GM21381 (cell line): ENCODE measurements around the gene ASPG.

Experiments used
- ATAC-seq: cut with Tn5 transposase; IDR thresholded peaks from one replicate; pipeline ENCODE4 v1.9.1; 2021; ENCODE audit warnings: mild to moderate bottlenecking, moderate library complexity; ENCODE audit not compliant: unreplicated experiment

Gene ASPG

DNA sequence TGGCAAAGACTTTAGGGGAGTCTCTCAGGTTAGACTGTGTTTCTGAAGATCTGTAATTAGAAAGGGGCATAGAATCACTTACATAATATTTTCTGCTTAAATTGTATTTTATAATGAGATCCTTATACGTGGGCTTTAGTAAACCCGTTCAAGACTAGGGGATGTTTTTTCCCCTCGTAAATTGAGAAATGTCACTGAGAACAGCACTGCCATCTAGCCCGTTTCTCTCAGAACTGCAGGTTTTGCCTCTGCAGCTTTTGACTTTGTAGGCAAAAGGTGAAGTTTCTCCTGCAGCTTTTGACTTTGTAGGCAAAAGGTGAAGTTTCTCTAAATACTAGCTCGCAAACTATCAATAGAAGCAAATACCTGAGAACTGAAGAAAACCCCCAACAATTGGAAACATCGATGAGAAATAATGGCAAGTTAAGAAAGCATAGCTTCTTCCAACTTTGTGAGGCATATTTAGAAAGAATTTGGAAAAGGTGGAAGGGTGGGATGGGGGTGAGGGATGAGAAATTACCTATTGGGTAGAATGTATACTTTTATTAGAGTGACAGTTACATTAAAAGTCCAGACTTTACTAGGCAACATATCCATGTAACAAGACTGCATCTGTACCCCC is 9.9 kb upstream of the ASPG start:
- no peak for ATAC-seq

DNA sequence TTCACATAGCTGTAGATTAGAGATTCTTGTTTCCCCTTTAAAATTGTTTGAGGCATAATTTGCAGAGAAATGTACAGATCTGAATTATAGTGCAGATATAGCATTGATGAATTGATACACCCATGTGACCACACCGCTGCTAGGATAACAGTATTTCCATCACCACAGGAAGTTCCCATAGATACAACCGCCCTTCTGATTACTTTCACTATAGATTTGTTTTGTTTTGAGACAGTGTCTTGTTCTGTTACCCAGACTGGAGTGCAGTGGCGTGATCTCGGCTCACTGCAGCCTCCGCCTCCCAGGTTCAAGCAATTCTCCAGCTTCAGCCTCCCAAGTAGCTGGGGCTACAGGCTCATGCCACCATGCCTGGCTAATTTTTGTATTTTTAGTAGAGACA is 8.8 kb upstream of the ASPG start:
- no peak for ATAC-seq

DNA sequence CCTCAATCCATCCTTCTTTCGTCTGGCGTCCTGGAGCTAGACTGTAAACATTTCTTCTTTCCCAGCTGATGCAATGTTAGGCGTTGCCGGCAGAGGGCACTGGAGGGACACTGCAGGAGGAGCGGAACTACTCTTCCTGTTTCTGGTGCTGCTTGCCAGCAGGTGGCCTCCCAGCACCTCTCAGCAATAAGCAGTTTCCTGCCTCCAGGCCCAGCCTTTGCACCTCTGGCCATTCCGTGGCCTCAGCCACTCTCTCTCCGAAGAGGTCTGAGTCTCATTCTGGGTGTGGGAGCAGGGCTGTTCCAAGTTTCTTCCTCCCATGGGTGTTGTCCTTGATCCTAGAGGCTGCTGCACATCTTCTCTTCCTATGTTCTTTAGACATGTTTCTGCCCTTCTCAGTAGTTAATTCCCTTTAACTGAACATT is 7.5 kb upstream of the ASPG start:
- ATAC-seq = peak; percentile 93

DNA sequence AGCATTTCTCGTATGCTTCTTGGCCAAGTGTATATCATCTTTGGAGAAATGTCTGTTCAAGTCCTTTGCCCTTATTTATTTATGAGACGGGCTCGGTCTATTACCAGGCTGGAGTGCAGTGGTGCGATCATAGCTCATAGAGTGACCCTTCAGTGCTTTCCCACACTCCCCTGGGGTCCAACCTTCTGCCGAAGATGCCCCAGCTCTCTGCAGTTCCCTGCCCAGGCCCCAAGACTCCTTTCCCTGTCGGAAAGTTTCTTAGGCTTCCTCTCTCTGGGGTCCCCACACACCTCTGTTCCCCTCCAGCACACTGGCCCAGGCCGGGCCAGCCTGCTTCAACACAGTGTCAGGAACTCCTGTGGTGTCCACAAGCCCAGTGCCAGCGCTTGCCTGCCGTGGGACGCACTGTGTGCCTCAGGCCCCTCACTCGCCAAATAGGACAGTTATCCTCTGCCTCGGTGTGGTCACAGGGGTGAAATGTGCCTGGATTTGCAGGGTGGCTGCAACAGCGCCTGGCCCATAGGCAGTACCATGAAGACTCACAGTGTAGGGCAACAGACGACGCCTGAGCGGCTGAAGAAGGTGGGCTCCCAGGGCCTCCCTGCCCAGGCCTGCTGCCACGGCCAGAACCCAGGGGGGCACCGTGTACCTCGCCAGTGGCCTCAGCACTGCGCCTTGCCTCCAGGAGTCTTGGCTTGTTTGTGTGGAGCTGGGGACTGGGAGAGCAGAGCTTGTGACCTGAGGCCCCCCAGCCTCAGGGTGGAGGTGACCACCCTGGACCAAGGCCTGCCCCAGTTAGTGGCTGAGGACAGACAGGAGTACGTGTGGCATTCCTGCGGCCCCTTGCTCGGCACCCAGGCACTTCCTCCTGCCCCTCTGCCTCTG is 4.9 kb upstream of the ASPG start:
- ATAC-seq = no peak

DNA sequence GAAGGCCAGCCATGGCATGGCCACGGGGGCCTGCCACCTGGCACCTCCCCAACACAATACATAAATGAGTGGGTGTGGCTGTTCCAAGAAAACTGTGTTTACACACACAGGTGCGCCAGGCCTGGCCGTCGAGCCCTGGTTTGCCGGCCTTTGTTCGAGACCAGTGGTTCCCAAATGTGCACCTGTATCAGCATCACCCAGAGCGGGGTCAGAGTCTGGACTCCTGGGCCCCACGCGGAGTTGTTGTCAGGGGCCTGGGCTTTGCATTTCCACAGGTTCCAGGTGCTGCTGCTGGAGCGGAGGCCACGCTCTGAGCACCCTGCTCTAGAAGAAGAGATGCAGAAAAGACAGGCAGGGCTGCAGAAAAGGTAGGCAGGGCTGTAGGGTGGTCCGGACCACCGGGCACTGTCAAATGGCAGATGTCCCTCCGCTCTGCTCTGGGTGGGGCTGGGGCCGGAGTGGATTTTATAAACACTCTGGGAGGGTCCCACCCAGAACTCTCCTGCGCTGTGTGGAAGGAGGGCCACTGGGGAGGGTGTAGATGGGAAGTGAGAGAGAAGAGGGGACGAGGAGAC is 4.2 kb upstream of the ASPG start:
- ATAC-seq = no peak

DNA sequence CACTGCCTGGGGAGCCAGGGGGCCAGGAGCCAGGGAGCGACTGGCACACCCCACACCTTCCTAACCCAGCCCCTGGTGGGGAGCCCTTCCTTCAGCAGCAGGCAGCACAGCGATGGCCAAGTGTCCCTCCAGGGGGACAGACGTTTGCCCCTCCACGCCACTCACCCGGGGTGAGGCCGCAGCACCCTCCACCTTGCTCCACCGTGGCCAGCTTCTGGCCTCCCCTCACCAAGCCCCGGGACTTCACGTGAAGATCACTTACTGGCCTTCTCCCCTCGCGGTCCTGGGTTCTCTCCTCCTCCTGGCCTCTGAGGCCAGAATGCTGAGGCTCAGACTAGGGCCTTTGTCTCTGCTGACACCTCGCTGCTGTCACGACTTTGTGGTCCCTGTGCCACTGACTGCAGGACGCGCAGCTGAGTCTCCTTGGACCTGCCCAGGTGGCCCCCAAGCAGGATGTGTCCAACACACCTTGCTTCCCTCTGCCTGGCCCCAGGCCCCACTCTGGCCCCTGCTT is 3.5 kb upstream of the ASPG start:
- ATAC-seq = no peak

DNA sequence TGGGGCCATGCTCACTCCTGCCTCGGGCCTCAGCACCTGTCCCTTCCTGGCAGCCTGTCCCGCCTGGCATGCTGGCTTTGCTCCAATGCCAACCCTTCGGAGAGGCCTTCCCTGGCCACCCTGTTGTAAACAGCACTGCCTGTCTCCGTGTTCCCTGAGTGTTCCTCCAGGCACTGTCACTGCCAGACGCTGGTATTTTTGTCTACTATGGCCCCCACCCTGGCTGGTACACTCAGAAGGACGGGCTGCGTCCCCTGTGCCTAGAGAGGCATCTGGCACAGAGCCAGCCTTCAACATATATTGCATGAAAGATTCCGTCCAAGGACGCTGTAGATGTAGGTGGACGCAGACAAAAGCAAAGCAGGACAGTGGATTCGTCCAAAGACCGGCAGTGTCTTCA is 2.7 kb upstream of the ASPG start:
- no peak for ATAC-seq

DNA sequence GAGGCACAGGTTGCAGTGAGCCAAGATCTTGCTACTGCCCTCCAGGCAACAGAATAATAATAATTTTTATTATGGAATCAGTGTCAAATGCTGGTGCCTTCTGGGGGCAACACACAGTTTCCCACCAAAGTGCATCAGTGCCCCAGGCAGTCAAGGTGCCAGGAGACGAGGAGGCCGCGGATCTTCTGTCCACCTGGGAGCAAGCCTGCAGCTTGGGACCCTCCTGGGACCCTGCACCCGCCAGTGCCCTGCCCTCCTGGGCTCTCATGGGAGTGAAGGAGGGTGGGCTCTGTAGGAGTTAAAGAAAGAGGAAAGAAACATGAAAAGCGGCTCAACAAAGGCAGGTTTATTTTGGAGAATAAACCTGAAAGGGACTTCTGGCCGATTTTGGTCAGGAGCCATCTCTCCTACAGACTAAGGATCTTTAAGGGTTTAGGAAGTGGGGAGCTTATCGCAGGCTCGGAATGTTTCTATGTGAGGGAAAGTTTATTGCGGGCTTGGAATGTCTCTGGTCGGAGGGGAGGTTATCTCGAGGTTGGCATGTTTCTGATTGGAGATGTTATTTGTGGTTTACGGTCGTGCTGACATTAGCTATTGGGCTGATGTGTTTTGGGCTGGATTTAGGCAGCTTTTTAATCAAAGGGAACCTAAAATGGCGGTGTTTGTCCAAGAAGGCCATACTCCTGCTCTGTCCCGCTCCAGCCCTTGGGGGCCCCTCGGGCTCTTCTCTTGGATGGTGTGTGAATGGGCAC is 1.1 kb upstream of the ASPG start:
- no peak for ATAC-seq

DNA sequence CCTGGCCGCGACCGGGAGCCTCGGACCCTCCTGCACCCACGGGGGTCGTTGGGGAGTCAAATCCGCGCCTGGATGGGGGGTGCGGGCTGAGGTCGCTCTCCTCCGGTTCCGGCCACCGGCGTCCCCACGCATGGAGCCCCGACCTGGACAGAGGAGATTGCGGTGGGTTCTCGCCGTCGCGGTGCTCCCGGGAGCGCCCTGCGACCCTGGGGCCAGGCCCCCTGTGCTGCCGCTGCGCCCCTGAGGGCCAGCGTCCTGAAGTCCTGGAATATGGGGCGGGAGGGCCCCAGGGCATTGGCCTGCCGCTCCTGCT is 345 bp downstream of the ASPG start:
- no peak for ATAC-seq

DNA sequence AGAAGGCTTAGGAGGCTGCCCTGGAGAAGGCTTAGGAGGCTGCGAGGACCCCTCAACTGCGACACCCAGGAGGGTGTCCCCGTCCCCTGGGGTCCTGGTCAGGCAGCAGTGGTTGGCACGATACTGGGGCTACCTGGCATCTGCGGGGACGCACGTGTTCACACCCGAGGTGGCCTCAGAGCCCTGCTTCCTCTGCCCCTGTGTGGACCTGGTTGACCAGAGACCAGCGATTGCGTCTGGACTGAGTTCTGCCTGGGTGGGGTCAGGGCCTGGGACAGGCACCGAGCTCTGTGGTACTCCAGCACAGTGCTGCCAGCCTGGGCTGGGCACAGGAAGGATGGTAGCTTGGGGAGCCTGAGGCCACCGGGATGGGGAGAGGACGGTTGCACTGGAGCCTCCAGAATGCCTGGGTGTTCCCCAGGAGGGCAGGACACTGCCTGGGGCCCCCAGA is 735 bp downstream of the ASPG start:
- no peak for ATAC-seq

DNA sequence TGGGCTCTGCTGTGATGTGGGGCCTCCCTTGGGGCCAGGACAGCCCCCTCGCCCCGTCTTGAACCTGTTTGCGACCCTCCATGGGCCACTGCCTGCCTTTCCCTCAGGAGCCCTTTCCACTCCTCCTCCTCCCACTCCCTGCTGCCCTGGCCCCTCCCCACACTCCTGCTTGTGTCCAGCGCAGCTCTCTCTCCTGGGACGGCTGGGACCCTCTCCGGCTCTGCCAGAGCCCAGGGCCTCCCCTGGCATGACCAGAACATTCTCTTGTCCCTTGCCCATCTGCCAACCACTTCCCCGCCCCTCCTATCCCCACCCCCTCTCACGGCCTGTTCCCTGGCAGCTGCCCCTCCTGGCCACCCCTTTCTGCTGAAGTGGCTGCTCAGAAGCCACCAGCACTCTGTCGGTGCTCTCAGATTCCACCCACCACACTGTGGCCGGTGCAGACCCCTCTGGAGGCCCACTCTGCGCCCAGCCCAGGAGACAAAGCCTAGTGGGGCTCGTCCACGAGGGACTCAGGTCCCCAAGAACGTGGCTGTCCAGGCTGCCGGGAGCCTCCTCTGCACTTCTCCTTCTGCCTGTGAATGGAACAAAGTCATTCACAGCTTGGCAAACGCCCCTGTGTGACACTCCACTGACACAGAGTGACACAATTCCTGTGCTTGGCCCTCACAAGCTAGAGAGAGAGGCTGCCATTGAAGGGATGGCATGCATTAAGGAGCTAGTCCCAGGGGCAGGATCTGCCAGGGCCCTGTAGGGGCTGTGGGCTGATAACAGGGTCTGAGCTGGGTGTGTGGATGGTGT is 1.4 kb downstream of the ASPG start:
- no peak for ATAC-seq

DNA sequence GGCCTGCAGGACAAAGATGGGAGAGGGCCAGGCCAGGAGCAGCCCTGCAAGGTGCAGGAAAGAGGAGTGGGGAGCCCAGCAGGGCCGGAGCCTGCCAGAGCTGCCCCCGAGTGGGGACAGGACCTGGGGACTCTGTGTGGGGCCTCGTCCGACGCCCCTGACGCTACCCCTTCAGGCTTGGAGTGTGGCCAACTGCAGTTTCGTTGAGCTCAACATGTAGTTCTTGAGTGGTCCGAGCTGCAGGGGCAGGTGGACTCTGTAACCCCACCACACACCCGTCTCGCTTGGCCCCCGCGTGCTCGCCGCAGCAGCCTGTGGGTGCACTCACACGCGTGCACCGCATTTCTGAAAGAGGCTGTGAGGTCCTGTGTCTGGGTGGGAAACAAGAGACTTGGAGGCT is 2.0 kb downstream of the ASPG start:
- no peak for ATAC-seq

DNA sequence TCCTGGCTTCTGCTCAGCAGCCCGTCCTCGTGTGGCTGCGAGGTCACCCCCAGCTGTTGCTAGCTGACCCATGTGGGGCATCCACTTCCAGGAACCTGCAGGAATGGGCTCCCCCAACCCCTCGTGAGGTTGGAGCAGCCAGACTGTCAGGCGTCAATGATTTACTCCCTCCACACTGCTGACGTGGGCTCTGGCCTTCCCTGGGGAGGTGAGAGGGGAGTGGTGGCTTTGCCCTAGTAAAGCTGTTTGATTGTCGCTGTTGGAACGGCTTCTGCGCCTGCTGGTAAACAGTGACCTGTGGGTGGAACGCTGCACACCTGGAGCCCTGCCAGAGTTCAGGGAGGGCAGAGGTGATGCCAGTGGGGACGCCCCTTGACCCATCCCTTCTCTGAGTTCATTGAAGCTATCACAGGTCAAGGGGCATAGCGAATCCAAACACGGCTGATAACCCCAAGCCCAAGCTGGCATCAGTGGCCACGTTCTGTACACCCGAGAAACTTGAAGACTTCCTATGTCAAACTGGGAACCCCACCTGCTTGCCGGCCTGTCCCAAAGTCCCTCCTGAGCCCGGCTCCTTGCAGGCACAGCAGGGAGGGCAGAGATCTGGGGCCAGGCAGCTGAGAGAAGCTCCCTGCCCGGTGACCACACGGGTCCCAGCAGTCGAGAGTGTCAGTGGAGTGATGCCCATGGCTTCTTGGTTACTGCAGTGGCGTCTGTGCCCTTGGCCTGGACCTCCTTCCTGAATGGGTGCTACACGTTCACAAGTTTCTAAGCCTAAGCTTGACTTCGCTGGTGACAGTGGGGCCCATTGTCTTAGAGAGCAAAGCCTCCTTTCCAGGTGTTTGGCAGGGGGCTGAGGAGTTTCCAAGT is 2.7 kb downstream of the ASPG start:
- ATAC-seq = no peak

DNA sequence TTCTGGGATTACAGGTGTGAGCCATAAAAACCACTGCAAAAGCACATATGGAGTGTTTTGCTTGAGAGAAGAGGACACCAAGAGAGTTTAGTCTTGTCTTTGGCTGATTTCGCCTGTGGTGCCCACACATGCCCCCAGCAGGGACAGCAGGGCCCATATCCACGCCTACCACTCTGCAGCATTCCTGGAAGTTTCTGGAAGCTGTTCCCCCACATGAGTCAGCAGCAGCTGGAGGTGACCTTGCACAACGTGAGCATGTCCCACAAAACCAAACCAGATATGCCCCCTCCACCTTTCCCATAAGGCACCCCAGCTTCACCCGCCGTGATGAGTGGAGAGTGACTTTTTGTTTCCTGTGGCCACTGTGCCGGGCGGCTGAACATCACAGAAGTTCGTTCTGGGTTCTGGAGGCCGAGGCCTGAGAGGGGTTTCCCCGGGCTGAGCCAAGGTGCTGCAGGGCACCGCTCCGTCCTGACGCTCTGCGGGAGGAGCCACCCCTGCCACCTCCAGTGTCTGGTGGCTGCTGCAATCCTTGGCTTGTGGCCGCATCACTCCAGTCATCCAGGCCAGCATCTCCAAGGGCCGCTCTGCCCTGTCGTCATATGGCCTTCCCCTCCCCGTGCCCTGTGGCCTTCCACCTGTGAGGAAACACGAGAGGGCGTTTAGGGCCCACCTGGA is 4.7 kb downstream of the ASPG start:
- no peak for ATAC-seq

DNA sequence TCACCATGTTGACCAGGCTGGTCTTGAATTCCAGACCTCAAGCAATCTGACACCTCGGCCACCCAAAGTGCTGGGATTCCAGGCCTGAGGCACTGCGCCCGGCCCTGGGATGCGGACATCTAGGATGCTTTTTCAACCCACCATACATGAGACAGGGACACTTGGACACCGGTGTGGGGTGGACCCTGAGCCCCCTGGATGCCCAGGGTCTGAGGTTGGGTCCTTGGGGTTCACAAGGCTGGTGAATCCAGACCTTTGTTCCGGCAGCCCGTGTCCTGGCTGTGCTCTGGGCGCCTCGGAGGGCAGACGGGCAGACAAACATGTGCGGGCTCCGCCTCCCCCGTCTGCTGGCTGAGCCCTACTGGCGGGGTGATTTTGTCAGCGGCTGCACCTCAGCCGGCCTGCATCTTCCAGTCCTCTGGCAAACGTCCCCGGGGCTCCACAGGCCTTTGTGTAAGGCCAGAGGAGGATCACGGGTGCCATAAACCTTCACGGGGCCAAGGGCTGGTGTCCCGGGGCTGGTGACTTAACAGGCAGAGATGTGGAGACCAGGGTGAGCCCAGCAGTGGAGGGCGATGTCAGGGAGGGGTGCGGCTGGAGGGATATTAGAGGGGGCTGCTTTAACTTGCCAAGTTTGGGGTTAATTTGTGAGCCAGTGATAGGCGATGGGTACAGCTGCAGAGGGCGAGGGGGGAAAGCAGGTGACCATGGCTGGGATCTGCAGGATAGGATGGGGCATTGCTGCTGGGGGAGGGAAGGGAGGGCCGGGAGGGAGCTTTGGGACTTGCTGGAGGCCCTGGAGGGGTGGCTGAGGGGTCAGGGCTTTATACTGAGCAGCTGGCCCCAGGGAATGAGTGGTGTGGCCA is 5.8 kb downstream of the ASPG start:
- ATAC-seq = no peak

DNA sequence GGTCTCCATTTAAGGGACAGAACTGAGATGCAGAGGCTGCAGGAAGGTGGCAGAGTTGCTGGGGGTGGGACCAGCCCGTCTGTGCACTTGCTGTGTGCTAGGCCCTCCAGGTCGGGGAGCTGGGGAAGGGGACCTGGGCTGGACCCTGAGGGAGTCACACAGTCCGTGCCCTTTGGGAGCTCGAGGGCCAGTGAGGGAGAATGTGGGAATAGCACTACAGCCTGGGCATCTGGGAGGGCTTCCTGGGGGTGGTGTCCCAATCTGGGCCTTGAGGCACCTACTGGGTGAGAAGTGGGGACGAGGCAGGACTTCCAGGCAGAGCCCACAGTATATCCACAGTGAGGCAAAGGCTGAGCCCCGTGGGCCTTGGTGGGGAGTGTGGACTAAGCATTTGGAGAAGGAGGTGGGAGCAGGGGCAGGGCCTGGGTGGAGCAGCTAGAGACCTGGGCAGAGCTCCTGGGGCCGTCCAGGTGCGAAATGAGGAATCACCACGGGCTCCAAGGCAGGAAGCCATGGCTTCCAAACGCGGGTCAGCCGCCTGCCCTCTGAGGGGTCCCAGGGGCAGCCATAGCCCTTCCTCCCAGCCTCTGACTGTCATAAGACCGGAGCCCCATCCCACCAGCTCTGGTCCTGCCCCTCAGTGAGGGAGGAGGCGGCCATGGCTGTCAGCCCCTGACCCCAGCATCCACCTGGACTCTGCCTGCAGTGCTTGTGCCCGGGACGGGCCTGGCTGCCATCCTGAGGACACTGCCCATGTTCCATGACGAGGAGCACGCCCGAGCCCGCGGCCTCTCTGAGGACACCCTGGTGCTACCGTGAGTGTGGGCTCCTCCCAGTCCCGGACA is 6.6 kb downstream of the ASPG start:
- no peak for ATAC-seq

DNA sequence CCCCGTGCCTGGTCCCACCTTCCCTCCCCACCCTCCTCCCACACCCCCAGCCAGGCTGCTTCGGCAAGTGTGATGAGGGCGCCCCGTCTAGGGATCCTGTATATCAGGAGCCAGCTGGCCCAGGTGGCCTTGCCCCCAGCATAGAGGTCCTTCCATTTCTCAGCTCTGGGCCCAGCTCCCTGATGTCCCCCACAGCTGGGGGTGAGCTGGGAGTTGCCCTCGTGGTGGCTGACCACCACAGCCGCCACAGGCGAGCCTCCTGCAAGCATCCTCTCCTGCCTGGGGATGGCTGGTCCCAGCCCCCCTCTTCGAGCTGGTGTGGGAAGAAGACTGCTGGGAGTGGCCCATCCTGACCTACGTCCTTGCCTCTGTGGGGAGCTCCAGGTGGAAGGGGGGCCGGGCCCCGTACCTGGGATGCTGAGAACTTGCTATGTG is 7.4 kb downstream of the ASPG start:
- no peak for ATAC-seq
